H1 (cell line): ENCODE measurements around the gene OR1S1. TPM values are rescaled to one million over a fixed set of nuclear protein-coding genes. Genes with fewer than 3 reads are reported as not detected.

Experiments
- BACH1 ChIP-seq: IDR thresholded peaks from 2 replicates; pipeline ENCODE4 v1.6.1; 2012; ENCODE audit warnings: low read length, improper control_type of control experiment
- BRCA1 ChIP-seq: IDR thresholded peaks from 2 replicates; pipeline ENCODE4 v1.6.1; 2012; ENCODE audit warnings: low read depth, low read length, improper control_type of control experiment
- CTCF ChIP-seq, 3 experiments: IDR thresholded peaks; 1 replicate in 2 of 3; 2 replicates in 1 of 3; pipeline versions ENCODE4 v1.5.1 to v1.6.1; 2011; ENCODE audit warnings: low read length in 3 of 3, mild to moderate bottlenecking in 3 of 3, inconsistent platforms in 2 of 3, low read depth in 1 of 3, moderate library complexity in 1 of 3; ENCODE audit not compliant: insufficient read depth in 1 of 3; ENCODE audit errors: control extremely low read depth in 1 of 3
- HDAC6 ChIP-seq: IDR thresholded peaks from one replicate; pipeline ENCODE4 v1.7.1; 2012; ENCODE audit warnings: low read depth, mild to moderate bottlenecking, inconsistent platforms, low read length, moderate library complexity
- SIX5 ChIP-seq: IDR thresholded peaks from 2 replicates; pipeline ENCODE4 v1.6.1; 2011; ENCODE audit warnings: mild to moderate bottlenecking, low read depth, low read length
- TAF1 ChIP-seq: IDR thresholded peaks from 2 replicates; pipeline ENCODE4 v1.6.1; 2011; ENCODE audit warnings: mild to moderate bottlenecking, low read depth, low read length
- TAF7 ChIP-seq: optimal IDR thresholded peaks from 2 replicates; pipeline ENCODE3; 2011; ENCODE audit warnings: low read depth, mild to moderate bottlenecking, inconsistent platforms, low read length, moderate library complexity, borderline replicate concordance
- polyA plus RNA-seq, 7 experiments: library from polyadenylated mRNA; depleted of rRNA in 3 of 7; stranded (reverse) in 5 of 7; unstranded in 2 of 7; fragments of >200 nt in 5 of 7; fragments of 200-250 nt in 2 of 7; gene quantifications; 1 replicate in 5 of 7; 2 replicates in 1 of 7; 4 replicates in 1 of 7; pipeline versions ENCODE4 v1.2.1 to v1.2.3, GENCODE V29; 2011 to 2013; ENCODE audit warnings: missing spikeins in 2 of 7, mixed read lengths in 2 of 7
- total RNA-seq: library from RNA; stranded (reverse); fragmentation: NEBNext Ultra II Directional; extraction: Animal tissue kit (Norgen Biotek cat#: 25700); gene quantifications from 2 replicates; pipeline ENCODE4 v1.2.1, GENCODE V29; 2021

The OR1S1 gene
- total and polyA plus RNA-seq, 2 of the 8 experiments (the other 6 are each of a cell fraction or from before 2014, with no cell fraction given) = not detected

- TF ChIP-seq BRCA1 (no peak), SIX5 (no peak), TAF7 (no peak), HDAC6 (no peak), TAF1 (no peak), CTCF (IDR thresholded peaks at IDR 0.05; ENCODE audit: control extremely low read depth in 1 of 3, insufficient read depth in 1 of 3, low read depth in 1 of 3, low read length in 3 of 3) (no peak), BACH1 (no peak)
Measured at GRCh38 chr11:58188770-58189169, 23.8 kb upstream of the OR1S1 start, which contains the start of gene OR9Q2 (continued).
